Right ventricle myocardium superior (tissue), 1 donor: Measurements from ENCODE around the gene GHITM. TPM values are rescaled to one million over a fixed set of nuclear protein-coding genes. Genes with fewer than 3 reads are reported as not detected.
"Not testable (repeated sequence)": the region's sequence is repeated elsewhere in the genome, so short reads cannot be mapped to it uniquely, and the experiment has no call there.

Experiments
- ATAC-seq: fragments of 200-7000 bp; cut with Tn5 transposase; one replicate; pipeline ENCODE4 v1.9.1; 2020; ENCODE audit warnings: mild to moderate bottlenecking; ENCODE audit not compliant: poor library complexity
- DNase-seq: peaks from one replicate; pipeline ENCODE4 v3.0.0-alpha.2; 2020
- intact Hi-C: fragments of 100-400 bp; cut with DNase I; formaldehyde crosslinking; loops from one replicate; pipeline ENCODE4 v1.11.2; 2022
- total RNA-seq: library from RNA; stranded (reverse); fragmentation: NEBNext Ultra II Directional; extraction: Animal tissue kit (Norgen Biotek cat#: 25700); gene quantifications from one replicate; pipeline ENCODE4 v1.2.1, GENCODE V29; 2021
- donor health status: DM: no; HTN: yes; CAD: no; lungs with severe emphysema.

GHITM gene
- total RNA-seq, 1 donor from 2014 or later, result 394 TPM

DNA sequence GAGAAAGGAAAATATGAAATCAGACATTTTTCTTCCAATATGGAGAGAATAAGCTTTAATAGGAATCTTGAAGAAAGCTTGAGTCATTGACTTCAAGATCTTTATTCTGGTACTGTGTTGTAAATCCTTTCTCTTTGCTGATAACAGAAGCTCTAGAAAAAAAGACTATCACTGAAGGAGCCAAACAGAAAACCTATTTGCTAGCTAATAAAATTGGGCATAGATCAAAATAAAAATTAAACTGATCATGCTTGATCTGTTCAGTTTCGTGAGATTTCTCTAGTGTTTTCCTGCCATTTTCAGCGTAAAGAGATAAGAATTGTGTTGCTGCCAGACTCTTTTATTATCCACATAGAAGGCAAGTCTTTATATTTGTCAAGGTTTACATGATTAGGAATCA lies 1.5 kb upstream of the GHITM start:
- ATAC-seq (no peak), DNase-seq (no peak)
- intact Hi-C loops, result no loop called here

GRCh38 chr10:84138478-84139125 lies 707 bp upstream of the GHITM start:
- intact Hi-C loops, result no loop called here
- ATAC-seq (no peak), DNase-seq (peak; percentile 49)

GRCh38 chr10:84140036-84140379 lies 699 bp downstream of the GHITM start:
- intact Hi-C loops, result no loop called here
- peak; percentile 23 for ATAC-seq
- DNase-seq, result no peak

DNA sequence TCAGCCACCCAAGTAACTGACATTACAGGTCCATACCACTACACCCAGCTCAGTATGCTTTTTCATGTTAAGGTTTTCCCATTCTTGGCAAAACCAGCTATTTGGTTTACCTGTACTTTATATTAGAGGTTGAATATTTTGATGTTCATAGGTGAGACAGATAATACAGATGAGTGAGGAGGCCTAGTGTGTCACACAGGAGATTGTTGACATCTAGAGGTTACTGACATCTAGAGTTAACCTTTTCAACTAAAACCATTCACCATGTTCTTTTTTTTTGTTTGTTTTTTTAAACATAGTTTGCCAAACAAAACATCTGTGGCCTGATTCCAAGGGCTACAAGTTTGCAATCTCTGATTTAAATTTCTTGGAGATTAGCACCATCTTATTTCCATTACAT lies 8.0 kb downstream of the GHITM start:
- intact Hi-C loops, result no loop called here
- DNase-seq (no peak), ATAC-seq (no peak)

DNA sequence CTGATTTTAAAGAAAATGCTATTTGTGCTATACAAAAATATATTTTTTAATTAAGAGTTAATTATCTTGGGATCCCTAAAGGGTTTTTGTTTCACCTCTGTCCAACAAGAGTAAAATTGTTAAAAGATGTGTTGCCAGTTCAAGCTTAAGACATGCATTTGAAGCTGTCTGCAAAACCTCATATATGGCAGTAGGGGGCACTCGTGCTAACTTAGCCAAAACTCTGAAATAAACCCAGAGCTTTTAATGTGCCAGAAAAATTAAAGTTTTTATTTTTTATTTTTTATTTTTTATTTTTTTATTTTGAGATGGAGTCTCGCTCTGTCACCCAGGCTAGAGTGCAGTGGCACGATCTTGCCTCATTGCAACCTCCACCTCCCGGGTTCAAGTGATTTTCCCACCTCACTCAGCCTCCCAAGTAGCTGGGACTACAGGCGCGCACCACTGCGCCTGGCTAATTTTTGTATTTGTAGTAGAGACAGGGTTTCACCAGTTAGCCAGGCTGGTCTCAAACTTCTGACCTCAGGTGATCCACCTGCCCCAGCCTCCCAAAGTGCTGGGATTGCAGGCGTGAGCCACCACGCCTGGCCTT lies 8.8 kb downstream of the GHITM start:
- not testable (repeated sequence) for DNase-seq
- intact Hi-C loops, result loop anchor here (2.0 kb wide), 1 partner anchor 57 kb away; no protein-coding TSS in a partner anchor
- peak; percentile 61 for ATAC-seq

GRCh38 chr10:84149854-84150253 lies 10.5 kb downstream of the GHITM start:
- DNase-seq, result no peak
- intact Hi-C loops, result loop anchor here (2.0 kb wide), 1 partner anchor 55 kb away; no protein-coding TSS in a partner anchor
- no peak for ATAC-seq

GRCh38 chr10:84152769-84153168 lies 13.5 kb downstream of the GHITM start:
- intact Hi-C loops, result no loop called here

DNA sequence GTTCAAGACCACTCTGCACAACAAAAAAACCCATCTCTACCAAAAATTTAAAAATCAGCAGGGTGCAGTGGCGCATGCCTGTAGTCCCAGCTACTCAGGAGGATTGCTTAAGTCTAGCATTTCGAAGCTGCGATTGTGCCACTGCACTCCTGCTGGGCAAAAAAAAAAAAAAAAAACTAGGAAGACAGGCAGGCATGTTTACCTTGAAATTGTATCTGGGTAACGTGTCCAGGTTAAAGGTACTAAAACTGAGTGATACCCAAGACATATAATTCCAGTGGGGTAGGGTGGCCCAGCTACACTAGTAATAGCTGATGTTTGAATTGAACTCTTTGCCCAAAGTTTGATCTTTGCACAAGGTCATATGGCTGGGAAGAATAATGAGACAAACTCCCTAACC lies 16.2 kb downstream of the GHITM start:
- intact Hi-C loops, result no loop called here
- DNase-seq, result no peak
- no peak for ATAC-seq

More at GRCh38 chr10:84152769-84153168, 13.5 kb downstream of the GHITM start:
- ATAC-seq, result no peak
- DNase-seq, result no peak

DNA sequence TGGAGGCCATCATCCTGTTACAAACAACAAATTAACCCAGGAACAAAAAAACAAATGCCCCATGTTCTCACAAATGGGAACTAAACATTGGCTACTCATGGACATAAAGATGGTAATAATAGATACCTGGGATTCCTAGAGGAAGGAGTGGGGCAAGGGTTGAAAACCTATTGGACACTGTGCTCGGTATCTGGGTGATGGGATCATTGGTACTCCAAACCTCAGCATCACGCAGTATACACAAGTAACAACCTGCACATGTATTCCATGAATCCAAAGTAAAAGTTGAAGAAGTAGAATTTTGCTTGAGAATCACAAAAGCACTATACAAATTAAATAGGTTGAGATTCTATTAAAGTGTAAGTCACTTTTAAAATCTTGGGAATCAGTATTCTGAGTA lies 16.7 kb downstream of the GHITM start:
- ATAC-seq (no peak), DNase-seq (no peak)
- intact Hi-C loops, result no loop called here

GRCh38 chr10:84156768-84157167 lies 17.5 kb downstream of the GHITM start:
- peak; percentile 27 for ATAC-seq
- no peak for DNase-seq

GRCh38 chr10:84158061-84158460 lies 18.8 kb downstream of the GHITM start:
- no peak for ATAC-seq
- intact Hi-C loops, result no loop called here

More at GRCh38 chr10:84156768-84157167, 17.5 kb downstream of the GHITM start:
- intact Hi-C loops, result no loop called here

GRCh38 chr10:84158550-84158949 lies 19.2 kb downstream of the GHITM start:
- ATAC-seq, result no peak
- intact Hi-C loops, result no loop called here
- no peak for DNase-seq

More at GRCh38 chr10:84158061-84158460, 18.8 kb downstream of the GHITM start:
- no peak for DNase-seq

DNA sequence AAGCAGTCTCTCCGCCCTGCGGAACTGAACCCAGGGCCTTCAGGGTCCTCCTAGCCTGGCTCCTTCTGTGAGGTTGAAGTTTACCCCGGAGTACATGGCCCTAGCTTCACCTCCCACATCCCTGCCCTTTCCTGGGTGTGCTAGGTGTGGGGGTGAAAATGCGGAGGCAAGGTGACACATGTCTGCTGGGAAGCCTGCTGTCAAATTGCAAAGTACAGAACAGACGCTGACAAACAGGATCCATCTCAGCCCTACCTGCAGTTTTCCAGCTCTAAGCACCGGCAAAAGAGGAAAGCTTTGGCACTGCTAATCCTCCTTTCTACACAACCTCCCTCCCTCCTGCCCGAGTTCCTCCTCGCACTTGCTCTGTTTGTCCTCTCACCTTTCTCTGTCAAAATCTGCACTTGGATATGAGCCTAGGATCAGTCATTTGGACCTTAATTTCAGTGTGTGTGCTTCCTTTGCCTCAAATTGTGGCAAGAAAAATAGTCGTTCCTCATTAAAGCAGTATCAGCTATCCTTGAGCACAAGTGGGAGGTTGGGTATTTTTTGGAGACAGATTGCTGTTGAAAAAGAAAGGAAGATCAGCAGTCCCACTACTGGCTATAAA lies 19.9 kb downstream of the GHITM start:
- no peak for ATAC-seq
- intact Hi-C loops, result no loop called here

DNA sequence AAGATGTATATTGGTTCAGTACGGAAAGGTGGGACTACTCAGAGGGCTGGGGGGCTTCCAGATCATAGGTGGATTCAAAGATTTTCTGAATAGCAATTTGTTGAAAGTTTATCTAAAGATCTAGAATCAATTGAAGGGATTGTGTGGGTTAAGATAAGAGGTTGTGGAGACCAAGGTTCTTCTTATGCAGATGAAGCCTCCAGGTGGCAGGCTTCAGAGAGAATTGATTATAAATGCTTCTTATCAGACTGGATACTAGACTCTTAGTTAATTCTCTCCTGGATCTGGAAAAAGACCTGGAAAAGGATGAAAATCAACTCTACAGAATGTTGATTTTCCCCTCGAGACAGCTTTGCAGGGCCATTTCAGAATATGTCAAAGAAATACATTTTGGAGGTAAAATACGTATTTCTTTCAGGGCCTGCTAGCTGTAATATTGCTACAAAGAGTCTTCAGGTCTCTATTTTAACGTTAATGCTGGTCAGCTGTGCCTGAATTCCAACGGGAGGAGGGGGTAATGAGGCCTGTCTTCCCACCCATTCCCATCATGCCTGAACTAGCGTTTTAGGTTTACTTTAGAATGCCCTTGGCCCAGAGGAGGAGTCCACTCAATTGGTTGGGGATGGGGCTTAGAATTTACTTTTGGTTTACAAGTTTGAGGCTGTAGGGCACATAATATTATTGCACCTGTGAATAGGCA lies 21.5 kb downstream of the GHITM start:
- DNase-seq (no peak), ATAC-seq (no peak)
- intact Hi-C loops, result no loop called here

More for the DNA sequence above, 19.9 kb downstream of the GHITM start:
- no peak for DNase-seq

GRCh38 chr10:84163996-84164395 lies 24.7 kb downstream of the GHITM start:
- intact Hi-C loops, result no loop called here
- ATAC-seq (no peak), DNase-seq (no peak)

DNA sequence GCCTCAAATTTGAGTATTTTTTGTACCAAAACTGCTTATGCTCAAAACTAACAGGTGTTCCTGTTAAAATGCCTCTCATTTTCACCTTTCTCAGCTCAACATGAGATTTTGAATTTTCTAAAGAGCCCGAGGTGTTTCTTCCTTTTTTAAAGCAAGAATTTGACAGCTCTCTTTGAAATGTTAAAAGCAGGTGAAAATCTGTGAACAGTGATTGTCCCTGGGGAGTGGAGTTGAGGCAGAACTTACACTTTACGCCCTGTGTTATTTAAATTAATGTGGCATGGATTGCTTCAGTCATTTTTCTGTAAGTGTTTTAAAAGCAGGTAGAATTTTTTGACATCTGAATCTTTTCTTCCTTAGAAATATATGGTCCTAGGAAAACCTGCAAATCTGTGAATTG lies 25.1 kb downstream of the GHITM start:
- no peak for ATAC-seq
- DNase-seq, result no peak
- intact Hi-C loops, result no loop called here

DNA sequence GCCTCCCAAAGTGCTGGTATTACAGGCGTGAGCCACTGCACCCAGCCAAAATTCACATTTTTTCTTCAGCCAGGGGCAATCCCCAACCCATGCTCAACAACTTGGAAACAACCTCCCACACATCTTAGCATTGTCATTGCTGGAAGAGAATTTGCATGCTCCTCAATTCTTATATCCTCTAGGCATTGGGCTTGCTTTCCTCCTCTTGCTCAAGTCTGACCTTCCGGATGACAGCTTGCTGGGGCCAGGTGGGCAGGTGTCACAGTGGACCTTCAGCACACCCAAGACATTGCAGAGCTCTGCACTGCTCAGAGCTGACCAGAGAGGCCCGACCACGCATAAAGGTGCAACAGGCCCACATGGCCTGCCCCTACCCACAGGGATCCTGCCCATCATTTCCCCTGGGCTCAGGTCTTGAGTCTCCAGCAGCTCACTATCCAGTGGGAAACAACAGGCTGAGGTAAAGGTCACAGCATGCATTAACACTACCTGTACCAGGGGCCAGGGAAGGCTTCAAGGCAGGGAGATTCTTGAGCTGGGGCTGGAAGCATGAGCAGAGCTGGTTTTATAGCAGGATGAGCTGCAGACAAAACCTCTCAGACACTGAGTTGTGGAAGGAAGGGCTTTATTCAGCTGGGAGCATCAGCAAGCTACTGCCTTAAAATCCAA lies 27.4 kb downstream of the GHITM start:
- no peak for ATAC-seq
- no peak for DNase-seq
- intact Hi-C loops, result no loop called here

DNA sequence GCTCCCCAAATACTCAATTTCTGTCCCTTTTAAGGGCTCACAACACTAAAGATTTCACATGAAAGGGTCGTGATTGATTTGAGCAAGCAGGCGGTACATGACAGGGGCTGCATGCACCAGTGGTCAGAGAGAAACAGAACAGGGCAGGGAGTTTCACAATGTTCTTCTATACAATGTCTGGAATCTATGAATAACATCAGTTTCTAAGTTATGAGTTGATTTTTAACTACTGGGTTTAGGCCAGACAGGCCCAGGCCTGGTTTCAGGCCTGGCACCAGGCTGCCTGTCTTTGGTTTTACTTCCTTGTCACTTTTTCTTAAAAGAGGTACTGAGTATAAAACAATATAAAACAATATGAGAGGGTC lies 28.0 kb downstream of the GHITM start:
- intact Hi-C loops, ATAC-seq, DNase-seq: not testable (repeated sequence)

DNA sequence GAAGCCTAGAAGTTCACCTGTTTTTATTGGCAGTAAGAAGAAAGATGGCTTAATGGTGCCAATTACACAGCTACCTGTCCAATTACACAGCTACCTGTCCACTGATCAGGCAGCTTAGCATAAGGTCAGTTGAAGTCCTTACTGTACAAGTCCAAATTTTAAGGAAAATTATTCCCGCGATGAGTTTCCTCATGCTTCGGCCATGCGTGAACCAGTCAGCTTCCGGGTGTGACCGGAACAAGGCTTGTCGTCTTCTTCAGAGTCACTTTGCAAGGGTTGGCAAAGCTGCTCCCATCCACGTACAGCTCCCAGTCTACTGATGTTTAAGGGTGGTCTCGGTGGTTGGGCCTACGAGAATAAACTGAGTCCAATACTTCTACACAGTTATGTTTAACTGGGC lies 29.1 kb downstream of the GHITM start:
- DNase-seq, ATAC-seq, intact Hi-C loops: not testable (repeated sequence)
